Stimulated activated CD8-positive, alpha-beta memory T cell treated with anti-CD3 and anti-CD28 coated beads, Interleukin-15, amount 100 ng/mL, for 1 hour (primary cell): Measurements from ENCODE around the gene REG1B.

ENCODE experiments used
- DNase-seq: peaks from one replicate; pipeline ENCODE4 v3.0.0-alpha.2; 2020; ENCODE audit warnings: low read depth

The REG1B gene, protein sequence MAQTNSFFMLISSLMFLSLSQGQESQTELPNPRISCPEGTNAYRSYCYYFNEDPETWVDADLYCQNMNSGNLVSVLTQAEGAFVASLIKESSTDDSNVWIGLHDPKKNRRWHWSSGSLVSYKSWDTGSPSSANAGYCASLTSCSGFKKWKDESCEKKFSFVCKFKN

DNA sequence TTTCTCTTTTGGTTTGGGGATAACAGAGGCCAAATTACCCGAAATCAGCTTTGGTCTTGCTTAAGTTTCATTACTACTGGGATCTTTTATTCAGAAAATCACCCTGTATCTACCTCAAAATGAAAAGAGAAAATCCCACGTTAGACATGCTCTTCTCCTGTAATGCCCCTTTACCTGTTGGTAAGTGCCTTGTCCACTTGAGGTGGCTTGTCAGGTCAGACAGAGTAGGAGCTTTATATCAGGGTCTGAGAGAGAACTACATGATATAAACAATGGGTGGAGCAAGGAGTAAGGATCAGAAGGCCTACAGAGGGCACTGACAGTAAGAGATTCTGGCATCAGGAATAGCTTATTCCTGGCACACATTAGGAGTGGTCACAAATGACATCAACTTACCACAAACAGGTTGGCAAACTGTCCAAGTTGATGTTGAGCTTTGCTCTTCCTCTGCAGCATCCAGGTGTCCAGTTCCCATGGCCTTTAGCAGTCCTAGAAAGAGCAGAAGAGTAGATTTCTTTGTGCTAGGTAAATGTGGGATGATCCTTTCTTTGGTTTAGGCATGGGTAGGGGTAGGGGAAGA is at the start of gene REG1B:
Gene REG1B, minus strand, starts transcription at position 209 of the 580 bp plus-strand sequence. CDS start 381 bp downstream, outside the sequence.
- DNase-seq: no peak

DNA sequence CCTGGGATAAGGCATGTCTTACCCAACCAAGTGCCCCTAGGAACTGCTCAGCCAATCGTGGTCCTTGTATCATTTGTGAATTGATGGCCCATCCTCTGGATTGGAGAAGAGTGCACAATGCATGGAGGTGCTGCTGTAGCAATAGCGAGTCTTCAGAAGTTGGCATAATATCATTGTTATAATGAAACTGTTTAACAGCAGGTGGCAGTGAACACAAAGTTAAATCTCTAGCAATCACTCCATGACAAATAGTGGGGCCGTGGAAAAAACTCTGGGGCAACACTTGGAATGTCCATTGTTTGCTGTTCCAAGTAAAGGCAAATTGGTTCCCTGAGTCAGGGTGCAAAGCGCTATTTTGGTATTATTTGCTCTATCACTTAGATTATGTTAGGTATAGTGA is 43.9 kb upstream of the REG1B start:
- DNase-seq: no peak

DNA sequence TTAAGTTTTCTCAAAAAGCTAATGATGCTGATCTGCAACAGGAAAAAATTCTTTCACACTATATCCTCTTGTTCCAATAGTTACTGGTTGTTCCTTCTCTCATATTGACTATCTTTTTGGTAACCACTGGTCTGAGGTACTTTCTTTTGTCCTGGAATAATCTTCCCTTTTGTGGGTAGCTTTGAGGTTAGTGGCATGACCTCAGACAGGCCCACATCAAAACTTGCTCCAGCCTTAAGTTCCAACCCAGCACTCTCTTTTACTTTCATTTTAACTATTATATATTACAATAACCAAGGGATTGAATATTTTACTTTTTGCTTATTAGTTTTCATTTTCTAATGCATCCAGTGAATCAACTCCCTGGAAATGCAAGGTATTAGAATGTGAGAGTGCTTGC is 42.0 kb upstream of the REG1B start:
- no peak for DNase-seq

DNA sequence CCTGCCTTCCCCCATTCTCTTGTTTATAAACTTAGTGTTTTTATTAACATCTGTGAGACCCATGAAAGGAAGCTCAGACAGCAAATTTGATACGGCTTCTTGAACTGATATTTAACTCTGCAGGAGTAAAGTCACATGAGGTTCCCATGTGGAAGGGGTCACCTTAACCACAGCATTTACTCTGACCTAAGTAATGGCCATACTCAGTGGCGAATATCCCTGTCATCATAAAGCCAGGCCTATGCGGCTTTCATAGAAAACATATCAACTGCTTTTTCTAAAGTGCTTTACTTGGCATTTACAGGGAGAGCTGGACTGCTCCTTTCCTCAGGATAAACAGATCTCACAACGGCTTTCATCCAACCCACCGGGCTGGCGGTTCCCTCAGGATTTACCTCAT is 41.5 kb upstream of the REG1B start:
- DNase-seq: no peak

DNA sequence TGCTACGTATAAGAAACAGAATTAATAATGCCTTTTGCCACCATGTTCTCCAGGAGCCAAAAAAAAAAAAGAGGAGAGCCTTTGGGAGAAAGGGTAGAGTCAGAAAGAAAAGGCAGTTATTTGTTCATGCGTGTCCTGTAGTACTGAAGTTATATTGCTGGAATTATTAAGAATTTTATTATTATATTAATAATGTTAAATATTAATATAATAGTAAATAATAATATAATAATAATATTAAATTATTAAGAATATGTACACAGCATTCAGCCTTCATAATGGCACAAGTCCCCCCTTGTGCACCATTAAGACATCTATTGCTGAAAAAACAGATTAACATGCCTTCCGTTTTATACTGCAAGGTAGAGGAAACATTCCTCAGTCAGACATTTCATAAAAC is 40.6 kb upstream of the REG1B start:
- no peak for DNase-seq

DNA sequence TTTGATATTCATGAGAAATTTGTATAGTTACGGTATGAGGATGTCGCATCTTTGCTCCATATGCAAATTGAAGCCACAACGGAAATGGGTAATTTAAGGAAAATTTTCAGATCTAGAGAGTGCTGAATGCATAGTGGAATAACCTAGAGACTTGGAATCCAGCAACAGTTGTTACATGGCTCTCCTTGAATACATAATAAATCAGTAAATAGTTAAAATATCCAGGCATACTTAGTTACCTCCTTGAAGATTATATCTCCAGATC is 37.9 kb upstream of the REG1B start:
- DNase-seq: no peak

DNA sequence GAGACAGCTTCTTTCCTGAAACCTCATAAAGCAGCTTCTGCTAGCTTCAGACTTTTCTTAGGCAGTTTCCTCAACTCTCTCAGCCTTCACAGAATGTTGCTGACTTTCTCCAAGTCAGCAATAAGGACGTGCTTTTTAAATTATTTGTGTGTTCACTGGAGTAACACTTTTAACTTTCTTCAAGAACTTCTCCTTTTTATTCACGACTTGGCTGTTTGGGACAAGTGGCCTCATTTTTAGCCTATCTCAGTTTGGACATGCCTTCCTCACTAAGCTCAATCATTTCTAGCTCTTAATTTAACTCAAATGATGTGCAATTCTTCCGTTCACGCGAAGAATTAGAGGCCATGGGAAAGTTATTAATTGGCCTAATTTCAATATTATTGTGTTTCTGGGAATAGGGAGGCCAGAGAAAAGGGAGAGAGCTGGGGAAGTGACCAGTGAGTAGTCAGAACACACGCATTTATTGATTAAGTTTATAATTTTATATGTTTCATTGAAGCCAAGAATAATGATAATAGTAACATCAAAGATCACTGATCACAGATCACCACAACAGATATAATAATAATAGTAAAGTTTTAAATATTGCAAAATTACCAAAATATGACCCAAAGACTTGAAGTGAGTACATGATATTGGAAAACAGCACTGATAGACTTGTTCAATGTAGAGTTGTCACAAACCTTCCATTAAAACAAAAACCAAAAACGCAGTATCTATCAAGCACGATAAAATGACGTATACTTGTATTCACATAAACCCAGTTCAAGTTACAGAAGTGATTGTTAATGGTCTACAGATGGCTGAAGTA is 37.3 kb upstream of the REG1B start:
- no peak for DNase-seq

DNA sequence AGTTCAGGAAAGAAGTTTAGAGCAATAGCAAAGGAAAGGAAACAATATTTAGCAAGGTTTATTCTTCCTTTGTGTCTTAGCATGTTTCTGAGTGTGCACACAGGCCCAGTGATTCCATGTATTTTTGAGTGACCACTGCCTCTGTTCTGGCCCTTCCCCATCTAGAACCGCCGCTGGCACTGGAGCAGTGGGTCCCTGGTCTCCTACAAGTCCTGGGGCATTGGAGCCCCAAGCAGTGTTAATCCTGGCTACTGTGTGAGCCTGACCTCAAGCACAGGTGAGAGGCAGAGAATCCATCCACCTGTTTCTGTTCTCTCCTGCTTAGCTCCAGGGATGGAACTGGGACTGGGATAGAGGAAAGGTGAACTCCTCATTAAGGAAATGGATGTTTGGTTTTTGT is 34.9 kb upstream of the REG1B start:
- DNase-seq: no peak

DNA sequence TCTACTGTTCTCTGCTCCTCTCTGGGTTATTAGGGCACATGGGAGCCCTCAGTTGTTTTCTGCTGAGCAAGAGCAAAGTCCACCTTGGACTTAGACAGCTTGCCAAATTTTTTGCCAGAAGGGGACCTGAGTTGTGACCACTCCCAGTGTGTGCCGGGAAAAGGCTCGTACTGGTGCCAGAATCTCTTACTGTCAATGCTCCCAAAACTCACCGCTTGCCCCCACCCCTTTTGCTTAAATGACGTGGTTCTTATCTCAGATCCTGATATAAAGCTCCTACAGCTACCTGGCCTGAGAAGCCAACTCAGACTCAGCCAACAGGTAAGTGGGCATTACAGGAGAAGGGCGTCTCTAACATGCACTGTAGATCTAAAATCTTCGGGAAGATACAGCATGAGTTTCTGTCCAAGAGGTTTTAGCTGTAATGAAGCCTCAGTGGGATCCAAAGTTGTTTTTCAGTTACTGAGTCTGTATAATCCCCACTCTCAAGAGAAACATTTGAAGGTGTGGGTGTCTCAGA is 32.5 kb upstream of the REG1B start, which contains the start of gene REG1A:
Gene REG1A, plus strand, starts transcription at position 295 of the 520 bp plus-strand sequence. CDS start 374 bp downstream, outside the sequence.
- no peak for DNase-seq

DNA sequence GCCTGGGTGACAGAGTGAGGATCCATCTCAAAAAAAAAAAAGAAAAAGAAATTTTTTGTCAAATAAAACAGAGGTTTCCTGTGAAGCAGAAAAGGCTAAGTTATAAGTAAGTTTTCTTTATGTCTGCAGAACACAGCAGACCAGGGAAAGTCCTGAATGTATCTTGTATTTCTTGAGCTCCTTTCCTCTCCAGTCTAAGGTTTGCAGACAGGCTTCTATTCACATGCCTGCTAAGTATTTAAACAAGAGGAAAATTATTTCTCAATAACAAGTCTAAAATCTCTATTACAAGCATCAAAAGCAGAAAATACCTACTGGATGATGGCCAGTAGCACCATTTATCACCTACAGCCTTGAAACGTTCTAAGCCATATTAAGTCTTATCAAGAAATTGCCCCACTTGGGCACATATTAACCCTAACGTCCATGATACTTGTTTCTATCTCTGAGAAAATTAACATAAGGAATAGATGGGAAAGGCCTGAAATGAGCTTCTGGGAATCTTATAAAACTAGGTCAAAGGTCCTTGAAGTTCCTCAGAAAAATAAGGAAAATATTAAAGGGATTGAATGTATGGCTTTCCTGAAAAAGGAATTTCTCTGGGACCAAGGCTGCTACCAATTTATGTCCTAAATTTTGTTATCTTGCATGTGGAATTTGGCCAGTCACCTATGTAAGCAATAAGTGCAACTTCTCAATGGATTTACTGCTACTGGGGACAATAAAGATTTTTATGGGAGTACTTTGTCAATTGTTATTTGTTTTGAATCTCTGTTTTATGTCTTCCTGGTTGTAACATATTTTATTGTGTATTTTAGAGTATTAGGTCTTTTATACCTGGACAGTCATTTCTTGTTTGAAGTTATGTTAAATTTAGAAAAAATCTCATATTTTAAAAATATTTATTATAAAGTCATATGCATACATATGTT is 29.5 kb upstream of the REG1B start:
- no peak for DNase-seq

DNA sequence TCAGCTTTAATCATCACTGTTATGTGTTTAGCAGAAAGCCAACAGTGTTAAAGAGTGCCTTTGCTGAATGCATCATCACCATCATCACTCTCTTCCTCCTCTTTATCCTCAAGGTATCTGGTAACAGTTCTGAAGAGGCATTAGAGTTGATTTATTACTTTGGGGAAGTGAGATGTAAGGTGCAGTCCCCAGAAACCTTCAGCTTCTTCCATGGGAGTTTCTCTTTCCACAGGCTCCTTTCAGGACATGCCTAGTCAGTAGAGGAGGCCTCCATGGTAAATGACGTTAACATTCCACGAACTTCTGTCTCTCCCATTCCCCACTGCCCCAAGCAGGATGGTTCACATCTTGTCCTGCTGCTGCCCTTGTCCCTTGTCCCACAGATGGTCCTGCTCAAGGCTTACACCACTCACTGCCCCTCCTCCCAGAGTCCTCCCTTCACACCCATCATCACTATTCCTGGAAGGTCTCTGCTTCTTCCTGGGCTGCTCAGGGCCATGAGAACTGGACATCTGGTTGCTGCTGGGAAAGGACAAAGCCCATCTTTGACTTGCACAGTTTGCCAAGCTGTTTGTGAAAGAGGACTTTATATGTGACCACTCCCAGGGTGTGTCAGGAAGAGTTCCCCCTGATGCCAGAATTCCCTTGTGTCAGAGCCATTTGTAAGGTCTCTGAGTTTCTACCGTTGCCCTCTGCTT is 27.2 kb upstream of the REG1B start:
- DNase-seq: no peak

DNA sequence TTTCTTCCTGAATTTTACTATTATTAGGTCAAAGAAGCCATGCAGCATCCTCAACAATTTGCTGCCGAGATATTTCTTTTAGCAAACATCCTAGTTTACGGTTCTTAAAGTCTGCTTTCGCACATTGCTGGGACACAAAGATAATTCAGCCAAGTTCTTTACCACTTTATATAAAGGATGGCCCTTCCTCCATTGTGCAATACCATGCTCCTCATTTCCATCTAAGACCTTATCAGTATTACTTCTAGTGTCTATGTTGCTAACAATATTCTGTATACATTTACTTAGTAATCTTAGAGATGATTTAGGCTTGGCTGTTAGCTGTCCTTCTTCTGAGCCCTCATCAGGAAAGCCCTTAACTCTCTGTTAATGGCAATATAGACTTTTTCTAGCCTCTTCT is 24.5 kb upstream of the REG1B start:
- no peak for DNase-seq

DNA sequence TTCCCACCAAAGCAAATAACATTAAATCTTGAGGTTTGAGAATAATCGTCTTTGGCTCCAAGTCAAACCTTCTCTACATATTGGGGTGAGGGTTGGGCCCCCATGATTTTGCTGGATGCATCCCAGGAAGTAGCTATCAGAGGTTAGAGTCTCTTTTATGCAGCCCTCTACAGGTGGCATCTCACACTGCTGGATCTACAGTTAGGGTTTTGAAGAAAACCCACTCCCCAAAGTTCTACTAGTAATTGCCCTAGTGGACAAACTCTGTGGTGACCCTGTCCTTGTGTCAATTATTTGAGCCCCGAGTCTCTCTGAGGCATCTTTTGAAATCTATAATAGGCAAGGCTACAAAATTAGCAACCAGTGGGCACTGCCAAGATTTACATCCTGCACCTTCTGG is 17.5 kb upstream of the REG1B start:
- DNase-seq: no peak

DNA sequence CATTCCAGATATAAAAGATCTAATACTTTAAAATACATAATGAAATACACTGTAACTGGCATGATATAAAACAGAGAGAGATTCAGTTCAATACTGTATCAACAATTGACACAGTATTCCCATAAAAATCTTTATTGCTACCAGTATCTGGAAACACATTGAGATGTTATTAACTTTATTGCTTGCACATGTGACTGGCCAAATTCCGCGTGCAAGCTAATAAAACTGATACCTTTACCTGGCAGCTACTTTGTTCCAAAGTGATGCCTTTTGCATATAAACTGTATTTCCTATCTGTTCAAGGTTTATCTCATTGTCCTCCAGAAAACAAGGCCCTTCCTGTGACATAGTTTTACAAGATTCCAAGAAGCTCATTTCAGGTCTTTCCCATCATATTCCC is 15.4 kb upstream of the REG1B start:
- DNase-seq: no peak

DNA sequence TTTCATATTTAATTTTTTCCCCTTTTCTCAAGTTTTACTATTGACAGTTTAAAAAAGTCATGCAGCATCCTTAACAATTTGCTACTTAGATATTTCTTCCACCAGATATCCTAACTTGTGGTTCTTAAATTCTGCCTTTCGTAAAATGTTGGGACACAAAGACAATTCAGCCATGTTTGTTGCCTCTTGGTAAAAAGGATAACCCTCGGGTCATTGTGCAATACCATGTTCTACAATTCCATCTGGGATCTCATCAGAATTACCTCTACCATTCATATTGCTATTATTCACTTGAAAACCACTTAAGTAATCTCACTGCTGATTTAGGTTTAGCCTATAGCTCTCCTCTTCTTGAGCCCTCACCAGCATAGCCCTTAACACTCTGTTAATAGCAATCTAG is 13.2 kb upstream of the REG1B start:
- no peak for DNase-seq

DNA sequence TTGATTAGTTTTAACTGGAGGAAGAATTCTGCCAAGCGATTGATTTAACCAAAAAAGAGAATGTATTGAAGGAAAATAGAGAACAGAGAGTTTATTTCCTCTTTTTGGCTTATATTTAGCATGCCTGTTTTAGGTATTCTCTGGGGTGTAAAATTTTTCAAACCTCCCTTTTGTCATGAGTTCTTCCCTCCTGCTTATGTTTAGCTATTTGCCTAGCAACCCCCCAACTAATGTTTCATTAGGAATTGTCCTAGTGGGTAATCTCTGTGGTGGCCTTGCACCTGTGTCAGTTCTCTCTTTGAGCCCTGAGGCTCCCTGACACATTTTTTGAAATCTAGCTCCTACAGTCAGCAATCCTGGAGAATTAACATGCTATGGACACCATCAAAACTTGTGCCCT is 12.5 kb upstream of the REG1B start:
- DNase-seq: no peak

DNA sequence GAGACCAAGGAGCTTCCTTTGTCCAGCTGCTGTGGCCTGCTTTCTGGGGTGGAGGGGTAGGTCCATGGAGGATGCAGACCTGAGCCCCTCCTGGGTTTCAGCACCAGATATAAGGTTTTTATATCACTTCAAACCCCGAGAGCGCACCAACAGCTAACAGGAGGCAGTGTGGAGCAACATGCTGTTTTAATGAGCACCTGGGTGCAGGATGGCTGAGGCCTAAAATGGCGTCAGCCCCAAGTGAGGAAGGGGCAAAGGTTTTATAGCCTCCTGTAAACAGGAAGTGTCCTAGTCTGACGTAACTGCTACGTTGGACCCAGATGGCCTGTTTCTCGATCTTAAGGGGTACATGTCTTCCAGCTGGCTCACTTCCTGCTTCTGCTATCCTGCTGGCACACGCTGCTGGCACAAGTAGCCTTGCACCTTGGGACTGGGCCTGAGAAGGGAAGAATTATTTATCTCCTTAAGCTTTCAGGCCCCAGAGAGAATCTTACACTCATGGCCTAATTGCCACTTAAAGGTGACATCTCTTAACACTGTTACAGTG is 11.4 kb upstream of the REG1B start:
- DNase-seq: no peak

DNA sequence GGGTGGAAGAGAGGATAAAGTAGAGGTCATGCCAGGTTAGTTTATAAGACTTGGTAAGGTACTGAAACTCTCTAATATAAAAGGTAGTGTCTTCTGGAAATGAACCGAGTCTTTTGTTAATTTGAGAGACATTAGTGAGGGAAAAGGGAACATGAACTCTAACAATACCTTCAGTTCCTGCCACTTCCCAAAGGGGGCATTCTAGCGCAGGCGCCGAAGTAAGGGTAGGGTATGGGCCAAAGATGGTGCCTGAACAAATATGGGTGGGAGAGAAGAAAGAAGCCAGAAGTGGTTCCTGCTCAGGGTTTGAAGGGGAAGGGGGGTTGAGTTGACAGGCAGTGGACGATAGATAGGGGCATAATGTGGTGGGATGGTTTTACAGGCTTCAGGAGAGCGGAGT is 10.1 kb upstream of the REG1B start:
- DNase-seq: no peak

DNA sequence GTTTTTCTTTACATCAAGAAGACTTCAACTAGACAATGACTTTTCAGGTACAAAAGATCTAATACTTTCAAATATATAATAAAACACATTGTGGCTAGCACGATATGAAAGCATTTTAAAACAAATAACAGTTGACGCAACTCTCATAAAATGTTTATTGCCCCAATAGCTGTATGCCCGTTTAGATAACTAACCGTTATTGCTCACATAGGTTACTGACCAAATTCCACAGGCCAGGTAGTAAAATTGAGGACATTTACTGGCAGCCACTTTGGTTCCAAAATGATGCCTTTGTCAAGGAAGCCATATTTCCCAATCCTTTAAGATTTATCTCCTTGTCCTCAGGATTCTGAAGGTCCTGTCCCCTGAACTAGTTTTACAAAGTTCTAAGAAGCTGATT is 2.9 kb upstream of the REG1B start:
- no peak for DNase-seq

DNA sequence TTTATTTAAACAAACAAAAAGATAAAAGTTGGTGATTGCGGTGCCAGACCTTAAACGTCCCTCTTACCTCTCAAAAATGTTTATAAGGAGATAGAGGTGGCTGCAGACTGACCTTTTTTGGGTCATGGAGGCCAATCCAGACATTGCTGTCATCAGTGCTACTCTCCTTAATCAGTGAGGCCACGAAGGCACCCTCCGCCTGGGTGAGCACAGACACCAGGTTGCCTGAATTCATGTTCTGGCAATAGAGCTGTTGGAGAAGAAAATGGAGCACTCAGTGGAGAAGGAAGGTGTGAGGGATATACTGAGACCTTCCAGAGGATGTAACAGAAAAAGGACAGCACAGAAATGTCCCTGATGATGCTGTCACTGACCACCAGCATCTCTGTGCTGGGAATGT is 1.5 kb downstream of the REG1B start:
- DNase-seq: no peak

DNA sequence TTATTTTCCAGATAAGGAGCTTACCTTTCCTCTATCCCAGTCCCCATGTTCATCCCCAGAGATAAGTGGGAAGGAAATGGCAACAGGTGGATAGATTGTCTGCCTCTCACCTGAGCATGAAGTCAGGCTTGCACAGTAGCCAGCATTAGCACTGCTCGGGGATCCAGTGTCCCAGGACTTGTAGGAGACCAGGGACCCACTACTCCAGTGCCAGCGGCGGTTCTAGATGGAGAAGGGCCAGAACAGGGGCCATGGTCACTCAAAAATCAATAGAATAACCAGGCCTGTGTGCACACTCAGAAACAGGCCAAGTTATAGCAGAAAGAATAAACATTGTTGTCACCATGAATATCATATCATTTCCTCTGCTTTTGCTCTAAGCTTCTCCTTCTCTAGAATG is 2.4 kb downstream of the REG1B start:
- DNase-seq: no peak
